Stimulated activated CD8-positive, alpha-beta memory T cell treated with anti-CD3 and anti-CD28 coated beads, Interleukin-15, amount 100 ng/mL, for 4 hours (primary cell): ENCODE results near the gene PLPP7.
"Not testable (repeated sequence)": the region's sequence is repeated elsewhere in the genome, so short reads cannot be mapped to it uniquely, and the experiment has no call there.

Experiments used
- DNase-seq, 2 donors: peaks; one replicate each; pipeline ENCODE4 v3.0.0-alpha.2; 2020; ENCODE audit warnings: low read depth in 2 of 2

Gene PLPP7

DNA sequence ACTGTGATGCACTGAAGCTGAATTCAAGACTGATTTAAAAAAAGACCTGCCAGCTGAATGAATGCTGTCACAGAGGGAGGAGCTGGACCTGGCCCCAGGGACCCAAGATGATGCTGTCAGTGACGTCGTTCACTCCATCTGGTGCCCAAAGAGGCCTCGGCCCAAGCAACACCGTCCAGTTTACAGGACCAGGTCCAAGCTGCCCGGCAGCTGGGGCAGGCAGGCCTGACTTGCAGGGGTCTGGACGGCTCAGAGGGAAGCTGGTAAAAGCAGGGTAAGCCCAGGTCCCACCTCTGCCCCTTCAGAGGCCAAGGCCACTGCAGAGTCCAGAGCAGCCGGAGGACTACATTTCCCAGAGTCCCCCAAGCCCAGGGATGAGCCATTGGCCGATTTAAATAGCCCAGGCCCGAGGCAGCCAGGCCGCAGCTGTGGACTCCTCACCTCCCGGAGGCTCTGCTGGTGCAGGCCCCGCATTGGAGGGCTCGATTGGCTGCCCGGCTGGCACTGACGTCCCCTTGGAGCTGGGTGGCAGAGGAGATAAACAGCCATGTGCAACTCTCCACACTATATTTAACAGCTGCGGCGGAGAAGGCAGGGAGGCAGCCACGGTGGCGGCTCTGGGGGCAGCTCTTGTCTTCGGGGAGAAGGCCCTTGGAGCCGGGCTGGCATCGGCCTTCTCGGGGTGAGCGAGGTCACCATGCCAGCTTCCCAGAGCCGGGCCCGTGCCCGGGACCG is at the start of gene PLPP7:
Gene PLPP7 (plus strand): TSS at position 423 of the 735 bp plus-strand sequence. CDS start 275 bp downstream, at position 698.
- DNase-seq: no peak

GRCh38 chr9:131240047-131240921 is 49.2 kb upstream of the PLPP7 start:
- DNase-seq: no peak

DNA sequence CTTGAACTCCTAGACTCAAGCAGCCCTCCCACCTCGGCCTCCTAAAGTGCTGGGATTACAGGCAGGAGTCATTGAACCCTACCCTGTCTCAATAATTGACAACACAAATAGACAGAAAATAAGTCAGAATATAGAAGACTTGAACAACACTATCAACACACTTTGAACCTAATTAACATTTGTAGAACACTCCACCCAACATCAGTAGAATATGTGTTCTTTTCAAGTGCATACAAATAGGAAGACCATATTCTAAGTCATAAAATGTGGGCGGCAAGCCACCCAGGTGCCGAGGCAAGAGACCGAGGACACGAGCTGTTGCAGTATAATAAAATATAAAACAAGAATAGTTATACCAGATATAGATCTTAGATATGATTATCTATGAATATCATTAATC is 45.2 kb upstream of the PLPP7 start:
- not testable (repeated sequence) for DNase-seq

DNA sequence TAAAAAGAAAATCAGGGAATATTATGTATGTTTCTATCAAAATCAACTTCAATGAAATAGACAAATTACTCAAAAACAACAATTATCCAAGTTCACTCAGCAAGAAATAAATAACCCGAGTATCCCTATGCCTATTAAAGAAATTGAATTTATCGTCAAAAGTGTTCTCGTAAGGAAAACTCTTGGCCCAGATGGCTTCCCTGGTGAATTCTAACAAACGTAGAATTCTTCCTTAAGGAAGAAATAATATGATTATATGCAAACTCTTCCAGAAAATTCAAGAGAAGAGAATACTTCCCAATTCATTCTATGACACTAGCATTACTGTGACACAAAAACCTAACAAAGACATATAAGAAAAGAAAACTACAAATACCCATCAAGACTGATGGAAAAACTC is 42.9 kb upstream of the PLPP7 start:
- DNase-seq: no peak

GRCh38 chr9:131252120-131252519 is 37.4 kb upstream of the PLPP7 start:
- DNase-seq: no peak

DNA sequence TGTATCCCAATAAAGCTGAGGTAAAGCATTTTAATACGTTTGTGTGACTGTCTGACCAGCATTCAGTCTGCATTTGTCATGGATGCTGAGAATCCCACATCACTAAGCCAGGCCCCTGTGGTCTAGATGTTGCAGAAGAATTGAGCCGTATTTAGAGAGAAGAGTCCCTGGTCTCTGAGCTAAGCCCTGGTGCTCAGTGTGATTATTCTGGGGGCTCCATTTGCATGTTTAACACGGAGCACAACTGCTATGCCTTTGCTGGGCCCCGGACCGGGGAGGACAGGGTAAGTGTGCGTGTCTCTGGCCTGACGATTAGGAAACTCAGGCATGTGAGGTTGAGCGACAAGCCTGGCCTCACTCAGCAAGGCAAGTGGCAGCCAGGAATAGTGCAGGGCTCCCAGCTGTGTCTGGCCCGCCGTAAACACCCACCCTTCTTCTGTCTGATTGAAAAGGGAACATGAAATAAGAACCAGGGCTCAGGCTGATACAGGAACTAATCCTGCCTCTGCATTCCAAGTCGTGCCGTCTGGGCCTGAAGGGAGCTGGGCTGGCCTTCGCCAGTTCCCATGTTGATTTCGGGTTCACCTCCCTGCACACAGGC is 35.5 kb upstream of the PLPP7 start:
- DNase-seq: no peak

DNA sequence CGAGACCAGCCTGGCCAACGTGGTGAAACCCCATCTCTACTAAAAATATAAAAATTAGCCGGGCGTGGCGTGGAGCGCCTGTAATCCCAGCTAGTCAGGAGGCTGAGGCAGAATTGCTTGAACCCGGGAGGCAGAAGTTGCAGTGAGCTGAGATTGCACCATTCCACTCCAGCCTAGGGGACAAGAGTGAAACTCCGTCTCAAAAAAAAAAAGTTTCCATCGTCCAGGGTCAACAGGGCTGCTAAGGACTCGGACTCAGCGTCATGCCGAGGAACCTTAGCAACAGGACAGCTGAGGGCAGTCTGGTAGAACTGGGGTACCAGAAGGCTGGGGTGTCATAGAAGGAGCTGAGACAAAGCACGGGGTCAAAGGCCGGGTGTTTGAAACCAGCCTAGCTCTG is 34.9 kb upstream of the PLPP7 start:
- DNase-seq: no peak

DNA sequence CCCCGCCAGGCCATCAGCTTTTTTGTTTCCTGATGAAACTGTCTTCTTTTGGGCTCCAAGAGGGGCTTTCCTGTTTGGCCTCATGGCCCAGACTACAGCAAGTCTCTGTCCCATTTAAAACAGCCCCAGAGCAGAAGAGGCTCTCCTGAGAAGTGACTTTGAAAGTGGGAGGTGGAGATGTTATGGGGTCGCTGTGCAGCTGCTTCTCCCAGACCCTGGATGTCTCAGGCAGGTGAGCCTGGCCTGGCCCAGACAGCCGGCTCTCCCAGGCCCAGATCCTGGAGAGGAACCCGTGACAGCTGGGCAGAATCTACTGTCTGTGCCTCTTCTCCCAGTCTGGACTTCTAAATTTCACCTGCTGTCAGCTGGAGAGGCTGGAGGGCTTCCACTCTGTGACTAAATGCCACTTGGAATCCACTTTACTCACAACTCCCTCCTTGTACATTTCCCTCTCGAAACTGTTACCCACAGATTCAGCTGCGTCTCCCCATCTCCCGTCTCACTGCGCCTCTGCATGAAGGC is 33.8 kb upstream of the PLPP7 start:
- DNase-seq: no peak

GRCh38 chr9:131257266-131258025 is 32.1 kb upstream of the PLPP7 start:
- no peak for DNase-seq

GRCh38 chr9:131258186-131258585 is 31.3 kb upstream of the PLPP7 start:
- DNase-seq: no peak

DNA sequence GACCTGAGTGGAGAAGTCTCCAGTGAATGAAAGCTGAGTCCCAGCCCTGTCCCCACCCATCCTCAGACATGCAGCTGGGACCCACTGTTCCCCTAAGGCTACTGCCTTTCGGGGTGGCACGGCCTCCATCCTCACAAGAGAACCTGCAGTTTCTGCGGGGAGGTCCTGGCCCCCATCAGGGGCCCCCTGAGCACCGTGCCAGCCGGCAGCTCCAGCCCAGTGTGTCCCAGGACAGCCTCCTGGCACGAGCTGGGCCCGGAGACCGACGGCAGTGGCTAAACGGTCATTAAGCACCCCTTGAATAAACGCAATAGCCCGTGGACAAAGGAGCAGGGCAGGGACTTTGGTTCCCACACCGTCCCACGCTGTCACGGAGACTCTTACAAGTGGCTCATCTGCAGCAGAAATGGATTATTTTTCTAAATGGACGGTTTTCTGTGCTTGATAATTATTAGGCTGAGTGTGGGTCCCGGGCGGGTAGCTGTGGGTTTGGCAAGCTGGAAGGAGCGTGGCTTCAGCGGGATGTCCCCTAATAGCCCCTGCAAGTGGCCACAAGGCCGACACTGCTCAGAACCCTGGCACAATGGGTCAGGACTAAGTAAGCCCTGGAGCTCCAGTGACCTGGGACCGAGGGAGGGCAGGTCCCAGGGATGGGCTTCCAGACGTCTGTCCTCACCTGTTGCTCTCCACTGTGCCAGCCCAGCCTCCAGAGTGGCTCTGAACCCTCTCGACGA is 30.7 kb upstream of the PLPP7 start:
- DNase-seq: no peak

DNA sequence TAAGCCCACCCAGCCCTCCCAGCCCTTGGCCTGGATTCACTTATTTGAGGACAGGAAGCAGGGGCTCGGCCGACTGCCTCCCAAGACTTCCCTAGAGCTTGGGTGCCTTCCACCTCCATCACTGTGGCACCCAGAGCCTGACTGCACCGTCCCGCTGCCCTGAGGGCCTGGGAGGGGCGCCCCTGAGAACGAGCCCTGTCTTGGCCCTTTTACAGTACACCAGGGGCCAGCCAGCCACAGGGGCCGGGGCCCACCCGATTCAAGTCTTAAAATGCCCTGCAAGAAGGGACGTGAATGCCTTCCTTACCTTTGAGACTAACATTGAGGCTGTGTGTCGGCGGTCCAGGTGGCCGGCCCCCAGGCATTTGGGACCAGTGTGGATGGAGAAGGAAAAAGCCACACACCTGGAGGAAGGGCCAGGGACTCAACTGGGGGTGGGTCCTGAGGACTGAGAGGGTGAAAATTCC is 30.1 kb upstream of the PLPP7 start:
- no peak for DNase-seq

GRCh38 chr9:131259916-131260597 is 29.5 kb upstream of the PLPP7 start:
- DNase-seq: no peak

DNA sequence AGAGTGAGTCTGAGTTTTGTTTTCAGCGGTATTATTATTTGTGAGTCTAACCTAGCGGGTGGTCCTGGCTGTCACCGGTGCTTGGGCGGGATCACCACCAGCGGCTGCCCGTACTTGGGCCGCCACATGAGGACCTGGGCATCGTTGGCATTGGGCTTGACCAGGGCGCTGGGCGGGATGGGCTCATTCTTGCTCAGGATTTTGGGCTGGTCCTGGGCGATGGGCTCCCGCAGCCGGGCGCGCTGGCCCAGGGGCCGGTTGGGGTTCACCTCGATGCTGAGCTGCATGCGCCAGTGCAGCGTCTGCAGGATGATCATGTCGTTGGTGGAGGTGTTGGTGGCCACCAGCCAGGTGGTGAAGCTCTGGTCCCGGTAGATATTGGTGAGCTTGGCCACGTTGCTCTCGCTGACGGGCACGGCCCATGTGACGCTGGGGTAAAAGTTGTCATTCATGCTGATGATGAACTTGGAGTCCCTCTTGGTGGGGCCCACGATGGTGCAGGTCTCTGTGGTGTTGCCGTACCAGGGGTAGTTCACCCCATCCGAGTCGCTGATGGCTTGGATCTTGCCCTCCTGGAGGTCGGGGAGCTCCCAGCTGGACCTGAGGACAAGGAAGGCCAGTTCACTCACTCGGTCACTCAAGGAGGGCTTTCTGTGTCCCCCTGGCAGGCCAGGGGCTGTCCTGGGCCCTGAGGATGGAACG is 28.6 kb upstream of the PLPP7 start:
- no peak for DNase-seq

- no peak for DNase-seq
Observed at GRCh38 chr9:131262327-131263032, 27.0 kb upstream of the PLPP7 start.

- not testable (repeated sequence) for DNase-seq
Observed at GRCh38 chr9:131263033-131263343, 26.5 kb upstream of the PLPP7 start.

GRCh38 chr9:131263701-131264100 is 25.8 kb upstream of the PLPP7 start:
- no peak for DNase-seq

DNA sequence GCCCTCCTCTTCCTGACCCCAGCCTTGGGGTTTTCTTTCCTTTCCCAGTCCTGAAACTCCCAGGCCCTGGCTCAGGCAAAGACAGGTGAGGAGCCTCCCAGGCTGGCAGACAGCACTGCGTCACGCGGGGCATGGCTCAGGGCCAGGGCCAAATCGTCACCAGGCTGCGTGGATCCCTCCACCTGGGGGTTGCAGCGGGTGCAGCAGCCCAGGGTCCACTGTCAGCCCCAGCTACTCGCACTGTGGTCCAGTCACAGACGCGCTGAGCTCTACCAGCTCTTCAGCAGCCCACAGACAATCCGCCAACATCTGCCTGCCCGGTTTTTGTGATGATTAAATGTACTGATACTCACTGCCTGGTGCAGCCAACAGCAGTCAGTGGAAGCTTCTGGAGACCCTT is 25.3 kb upstream of the PLPP7 start:
- no peak for DNase-seq
